Stomach (tissue), 4 donors: Measurements from ENCODE around the gene PARD6G.

Experiments used
- POLR2A ChIP-seq, 4 donors: fragments of 450-650 bp; IDR thresholded peaks; one replicate each; pipeline ENCODE4 v1.6.1; 2016; ENCODE audit warnings: antibody characterized with exemption in 4 of 4, control low read depth in 2 of 4, mild to moderate bottlenecking in 1 of 4, moderate library complexity in 1 of 4
- POLR2AphosphoS5 ChIP-seq, 3 donors: sonication (generic); formaldehyde crosslinking; IDR thresholded peaks; one replicate each; pipeline ENCODE4 v1.6.1; 2016; ENCODE audit warnings: antibody characterized with exemption in 3 of 3
- TF ChIP-seq, protein P1 (sequence below), 7 experiments: fragments of 450-650 bp in 4 of 7; fragments of 200-600 bp in 3 of 7; sonication (generic) in 3 of 7; IDR thresholded peaks; one replicate each; pipeline ENCODE4 v1.5.1; 2016 to 2019; ENCODE audit warnings: antibody characterized with exemption in 7 of 7, control low read depth in 2 of 7, mild to moderate bottlenecking in 1 of 7

DNA sequence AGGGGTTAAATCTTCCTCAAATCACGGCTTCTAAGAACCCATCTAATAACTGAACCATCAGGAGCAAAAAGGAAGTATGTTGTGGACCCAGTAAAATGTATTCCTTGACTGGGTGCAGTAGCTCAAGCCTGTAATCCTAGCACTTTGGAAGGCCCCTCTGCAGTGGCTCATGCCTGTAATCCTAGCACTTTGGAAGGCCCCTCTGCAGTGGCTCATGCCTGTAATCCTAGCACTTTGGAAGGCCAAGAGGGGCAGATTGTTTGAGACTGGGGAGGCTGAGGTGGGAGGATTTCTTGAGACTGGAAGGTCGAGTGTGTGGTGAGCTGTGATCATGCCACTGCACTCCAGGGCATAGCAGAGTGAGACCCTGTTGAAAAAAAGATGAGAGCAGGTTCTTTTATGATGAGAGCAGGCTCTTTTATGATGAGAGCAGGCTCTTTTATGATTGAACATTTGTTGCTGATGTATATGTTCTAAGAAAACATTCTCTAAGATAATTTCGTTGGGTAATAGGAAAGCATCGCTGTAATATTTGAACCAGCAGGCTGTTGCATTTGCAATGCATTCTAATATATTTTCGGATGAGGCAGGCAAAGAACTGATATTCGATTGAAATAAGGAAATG is 3.5 kb upstream of the PARD6G start:
- TF ChIP-seq, protein P1, sequence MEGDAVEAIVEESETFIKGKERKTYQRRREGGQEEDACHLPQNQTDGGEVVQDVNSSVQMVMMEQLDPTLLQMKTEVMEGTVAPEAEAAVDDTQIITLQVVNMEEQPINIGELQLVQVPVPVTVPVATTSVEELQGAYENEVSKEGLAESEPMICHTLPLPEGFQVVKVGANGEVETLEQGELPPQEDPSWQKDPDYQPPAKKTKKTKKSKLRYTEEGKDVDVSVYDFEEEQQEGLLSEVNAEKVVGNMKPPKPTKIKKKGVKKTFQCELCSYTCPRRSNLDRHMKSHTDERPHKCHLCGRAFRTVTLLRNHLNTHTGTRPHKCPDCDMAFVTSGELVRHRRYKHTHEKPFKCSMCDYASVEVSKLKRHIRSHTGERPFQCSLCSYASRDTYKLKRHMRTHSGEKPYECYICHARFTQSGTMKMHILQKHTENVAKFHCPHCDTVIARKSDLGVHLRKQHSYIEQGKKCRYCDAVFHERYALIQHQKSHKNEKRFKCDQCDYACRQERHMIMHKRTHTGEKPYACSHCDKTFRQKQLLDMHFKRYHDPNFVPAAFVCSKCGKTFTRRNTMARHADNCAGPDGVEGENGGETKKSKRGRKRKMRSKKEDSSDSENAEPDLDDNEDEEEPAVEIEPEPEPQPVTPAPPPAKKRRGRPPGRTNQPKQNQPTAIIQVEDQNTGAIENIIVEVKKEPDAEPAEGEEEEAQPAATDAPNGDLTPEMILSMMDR (IDR thresholded peaks at IDR 0.05) = no peak
- TF ChIP-seq POLR2AphosphoS5 (IDR thresholded peaks at IDR 0.05) = no peak
- no peak for TF ChIP-seq POLR2A (IDR thresholded peaks at IDR 0.05)
